Measurements from ENCODE around the gene PAPOLA.
A peak's percentile ranks its signal among the peaks of the same experiment; 100 is the strongest.
"Not testable (repeated sequence)": the region's sequence is repeated elsewhere in the genome, so short reads cannot be mapped to it uniquely, and the experiment has no call there.

PAPOLA gene

GRCh38 chr14:96501740-96502620 is at the start of gene PAPOLA:
Gene PAPOLA, plus strand, starts transcription at chr14:96502382. Its CDS starts 211 bp downstream, at chr14:96502593.
- DNase-seq, result peak; percentile 57

- no peak for DNase-seq
Observed at GRCh38 chr14:96452684-96453083, 49.5 kb upstream of the PAPOLA start.

GRCh38 chr14:96455588-96455987 is 46.6 kb upstream of the PAPOLA start:
- DNase-seq, result no peak

- DNase-seq, result no peak
Observed at GRCh38 chr14:96459851-96460250, 42.3 kb upstream of the PAPOLA start.

- DNase-seq, result no peak
Observed at GRCh38 chr14:96461950-96462798, 40.0 kb upstream of the PAPOLA start.

- no peak for DNase-seq
Observed at GRCh38 chr14:96464136-96464535, 38.0 kb upstream of the PAPOLA start.

- no peak for DNase-seq
Observed at GRCh38 chr14:96466918-96467317, 35.3 kb upstream of the PAPOLA start.

- DNase-seq, result no peak
Observed at GRCh38 chr14:96470331-96470730, 31.9 kb upstream of the PAPOLA start.

- not testable (repeated sequence) for DNase-seq
Observed at GRCh38 chr14:96470967-96471366, 31.2 kb upstream of the PAPOLA start.

- DNase-seq, result no peak
Observed at GRCh38 chr14:96478119-96478518, 24.1 kb upstream of the PAPOLA start.

GRCh38 chr14:96479435-96480146 is 22.6 kb upstream of the PAPOLA start:
- DNase-seq, result no peak

- DNase-seq, result no peak
Observed at GRCh38 chr14:96481731-96482314, 20.4 kb upstream of the PAPOLA start.

- DNase-seq, result no peak
Observed at GRCh38 chr14:96482986-96483385, 19.2 kb upstream of the PAPOLA start.

- no peak for DNase-seq
Observed at GRCh38 chr14:96484399-96484798, 17.8 kb upstream of the PAPOLA start.

- no peak for DNase-seq
Observed at GRCh38 chr14:96486705-96487104, 15.5 kb upstream of the PAPOLA start.

GRCh38 chr14:96489327-96489726 is 12.9 kb upstream of the PAPOLA start:
- DNase-seq, result no peak

GRCh38 chr14:96493178-96493577 is 9.0 kb upstream of the PAPOLA start:
- no peak for DNase-seq

GRCh38 chr14:96494331-96494730 is 7.9 kb upstream of the PAPOLA start:
- DNase-seq, result no peak

- DNase-seq, result no peak
Observed at GRCh38 chr14:96497087-96497486, 5.1 kb upstream of the PAPOLA start.

- DNase-seq, result no peak
Observed at GRCh38 chr14:96497586-96497985, 4.6 kb upstream of the PAPOLA start.

GRCh38 chr14:96501217-96501739 is 904 bp upstream of the PAPOLA start:
- no peak for DNase-seq

GRCh38 chr14:96502621-96503305 is 581 bp downstream of the PAPOLA start:
- DNase-seq, result no peak
